ENCODE data around the gene DYSF.

DYSF gene

DNA sequence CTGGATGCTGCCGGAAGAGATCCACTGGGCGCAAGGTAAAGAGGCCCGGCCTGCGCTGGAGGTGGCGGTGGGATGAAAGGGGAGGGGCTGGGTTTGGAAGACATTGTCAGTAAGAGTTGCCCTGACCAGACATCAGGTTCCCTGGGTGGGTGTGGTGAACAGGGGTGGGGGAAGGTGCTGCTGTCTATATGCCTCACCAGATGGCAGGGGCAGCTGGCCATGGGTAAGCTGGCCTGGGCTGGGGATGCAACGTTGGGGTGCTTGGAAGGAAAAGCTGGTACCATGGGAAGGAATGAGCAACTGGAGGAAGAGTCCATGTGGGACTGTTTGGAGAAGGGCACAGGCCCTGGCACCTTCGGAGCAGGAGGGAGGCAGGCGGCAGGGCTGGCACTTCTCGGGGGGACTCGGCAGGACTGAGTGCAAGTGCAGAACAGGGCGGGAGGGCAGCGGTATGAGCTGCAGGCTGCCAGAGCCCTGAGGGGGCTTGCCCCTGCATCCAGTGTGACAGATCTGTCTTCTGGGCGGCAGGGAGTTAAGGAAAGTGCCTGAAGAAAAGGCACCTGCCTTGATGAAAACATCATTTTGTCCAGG lies 146.4 kb downstream of the DYSF start:
- H3K27ac ChIP-seq: no peak overlapping the region
- DNase-seq (ENCODE audit: low spot score): no peak
- ChIA-PET CTCF (interaction anchor here (0.8 kb wide), 1 partner anchor 54 kb away, joined by 5 read pairs; no protein-coding TSS in a partner anchor), POLR2A (ENCODE audit: low non-redundant PET) (no interaction called here)
- no peak for TF ChIP-seq CTCF (conservative IDR thresholded peaks at IDR 0.05; ENCODE audit: low read depth)

DNA sequence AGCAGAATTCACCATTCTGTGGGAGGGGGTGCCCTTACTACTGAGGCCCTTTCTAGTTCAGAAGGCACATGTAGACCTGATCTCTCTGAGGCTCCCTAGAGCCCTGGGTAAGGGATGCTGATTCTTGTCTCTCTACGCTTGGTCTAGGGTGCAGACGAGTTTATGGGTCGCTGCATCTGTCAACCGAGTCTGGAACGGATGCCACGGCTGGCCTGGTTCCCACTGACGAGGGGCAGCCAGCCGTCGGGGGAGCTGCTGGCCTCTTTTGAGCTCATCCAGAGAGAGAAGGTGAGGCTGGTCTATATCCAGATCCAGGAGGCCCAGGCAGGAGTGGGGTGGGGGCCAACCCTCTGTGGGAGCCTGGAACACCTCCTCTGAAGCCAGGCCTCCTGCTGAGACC lies 147.2 kb downstream of the DYSF start:
- CTCF ChIA-PET: no interaction called here
- no peak for TF ChIP-seq CTCF (conservative IDR thresholded peaks at IDR 0.05; ENCODE audit: low read depth)
- POLR2A ChIA-PET (ENCODE audit: low non-redundant PET): no interaction called here
- DNase-seq (ENCODE audit: low spot score): no peak
- no peak overlapping the region for H3K27ac ChIP-seq

DNA sequence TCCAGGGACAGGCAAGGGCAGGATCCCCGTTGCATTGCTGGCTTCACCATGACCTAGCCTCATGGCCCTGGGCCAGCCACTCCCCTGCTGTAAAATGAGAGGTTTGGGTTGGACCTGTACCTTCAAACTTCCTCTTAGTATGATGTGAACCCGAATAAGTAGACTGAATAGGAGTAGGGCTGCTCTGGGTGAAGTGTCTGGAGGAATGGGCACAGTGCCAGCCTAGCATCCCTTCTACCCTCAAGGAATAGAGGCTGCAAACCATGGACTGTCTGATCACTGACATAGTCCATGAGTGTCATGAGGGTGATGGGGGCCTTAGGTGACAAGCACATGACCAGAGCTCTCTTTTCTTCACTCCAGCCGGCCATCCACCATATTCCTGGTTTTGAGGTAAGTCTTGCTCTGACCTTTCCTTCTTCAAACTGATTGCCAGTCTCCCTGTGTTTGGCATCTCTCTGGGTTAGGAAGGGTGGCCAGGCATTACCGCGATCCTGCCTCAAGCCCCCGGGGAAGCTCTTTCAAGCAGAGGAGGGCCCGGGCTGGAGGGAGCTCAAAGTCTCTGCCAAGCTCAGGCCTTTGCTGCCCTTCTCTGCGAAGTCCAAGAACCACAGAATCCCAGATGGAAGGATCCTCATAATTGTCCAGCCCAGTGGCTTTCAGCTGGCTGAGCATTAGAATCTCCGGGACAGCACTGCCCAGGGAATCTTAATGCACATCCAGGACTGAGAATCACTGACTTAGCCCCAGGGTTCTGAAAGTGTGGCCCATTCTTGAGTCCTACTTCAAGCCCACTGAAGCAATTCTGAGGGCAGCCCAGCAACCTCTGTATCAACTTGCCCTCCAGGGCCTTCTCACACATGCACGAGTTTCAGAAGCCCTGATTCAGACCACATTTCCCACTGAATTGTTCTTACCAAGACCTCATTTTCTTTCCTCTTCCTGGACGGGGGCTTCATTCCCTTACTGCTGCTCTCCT lies 148.1 kb downstream of the DYSF start:
- DNase-seq (ENCODE audit: low spot score): no peak
- POLR2A ChIA-PET (ENCODE audit: low non-redundant PET): no interaction called here

GRCh38 chr2:71602115-71602495 lies 148.7 kb downstream of the DYSF start:
- H3K27ac ChIP-seq: no peak overlapping the region
- no peak for TF ChIP-seq CTCF (conservative IDR thresholded peaks at IDR 0.05; ENCODE audit: low read depth)
- ChIA-PET POLR2A (ENCODE audit: low non-redundant PET) (no interaction called here), CTCF (interaction anchor here (0.5 kb wide), 1 partner anchor 670 kb away, joined by 3 read pairs; no protein-coding TSS in a partner anchor)
- no peak for DNase-seq (ENCODE audit: low spot score)

More for the DNA sequence above, 148.1 kb downstream of the DYSF start:
- CTCF ChIA-PET: interaction anchor here (0.5 kb wide), 1 partner anchor 671 kb away, joined by 3 read pairs; no protein-coding TSS in a partner anchor
- no peak overlapping the region for H3K27ac ChIP-seq
- TF ChIP-seq CTCF (conservative IDR thresholded peaks at IDR 0.05; ENCODE audit: low read depth): no peak

GRCh38 chr2:71602581-71602980 lies 149.2 kb downstream of the DYSF start:
- POLR2A ChIA-PET (ENCODE audit: low non-redundant PET): no interaction called here
- H3K27ac ChIP-seq: no peak overlapping the region
- no peak for DNase-seq (ENCODE audit: low spot score)
- CTCF ChIA-PET: no interaction called here
- no peak for TF ChIP-seq CTCF (conservative IDR thresholded peaks at IDR 0.05; ENCODE audit: low read depth)

DNA sequence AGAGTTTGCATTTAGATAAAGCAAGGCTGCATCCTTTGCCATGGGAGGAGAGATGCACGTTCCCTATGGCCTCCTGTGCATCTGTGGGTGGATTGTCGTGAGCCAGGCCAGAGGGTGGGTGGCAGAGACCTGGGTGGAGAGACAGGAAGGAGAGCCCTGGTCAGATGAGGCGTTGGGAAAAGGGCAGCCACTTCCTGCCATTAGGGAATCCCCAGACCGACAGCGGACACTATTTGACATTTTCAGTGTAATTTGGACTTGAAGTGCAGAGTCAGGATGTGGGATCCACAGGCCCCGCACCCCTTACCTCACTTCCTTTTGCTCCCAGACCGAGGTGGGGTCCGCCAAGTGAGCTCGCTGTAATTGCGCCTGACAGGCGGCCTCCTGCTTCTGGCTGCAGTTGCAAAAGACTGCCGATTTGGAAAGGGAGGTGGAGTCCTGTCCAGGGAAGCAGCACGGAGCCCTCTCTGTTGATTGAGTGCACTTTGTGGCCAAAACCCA lies 150.0 kb downstream of the DYSF start:
- ChIA-PET POLR2A (ENCODE audit: low non-redundant PET) (no interaction called here), CTCF (no interaction called here)
- no peak for TF ChIP-seq CTCF (conservative IDR thresholded peaks at IDR 0.05; ENCODE audit: low read depth)
- no peak for DNase-seq (ENCODE audit: low spot score)
- H3K27ac ChIP-seq: no peak overlapping the region

Data from RWPE1 (cell line).